ENCODE results near the gene CLIC5.
A peak's percentile ranks its signal among the peaks of the same experiment; 100 is the strongest.

The CLIC5 gene

GRCh38 chr6:45991189-45991588 is 24.5 kb downstream of the CLIC5 start:
- DNase-seq: no peak

- DNase-seq: no peak
Measured at GRCh38 chr6:45990162-45990561, 25.5 kb downstream of the CLIC5 start.

GRCh38 chr6:45988635-45989034 is 27.0 kb downstream of the CLIC5 start:
- DNase-seq: no peak

GRCh38 chr6:45987856-45988255 is 27.8 kb downstream of the CLIC5 start:
- no peak for DNase-seq

- DNase-seq: no peak
Measured at GRCh38 chr6:45986746-45987274, 28.9 kb downstream of the CLIC5 start.

- no peak for DNase-seq
Measured at GRCh38 chr6:45984788-45985425, 30.8 kb downstream of the CLIC5 start.

GRCh38 chr6:45984347-45984746 is 31.3 kb downstream of the CLIC5 start:
- no peak for DNase-seq

- DNase-seq: no peak
Measured at GRCh38 chr6:45983062-45983461, 32.6 kb downstream of the CLIC5 start.

- DNase-seq: no peak
Measured at GRCh38 chr6:45982280-45983036, 33.2 kb downstream of the CLIC5 start.

GRCh38 chr6:45981046-45981445 is 34.6 kb downstream of the CLIC5 start:
- no peak for DNase-seq

- no peak for DNase-seq
Measured at GRCh38 chr6:45979311-45979710, 36.3 kb downstream of the CLIC5 start.

- DNase-seq: no peak
Measured at GRCh38 chr6:45974596-45974995, 41.1 kb downstream of the CLIC5 start.

GRCh38 chr6:45972795-45973503 is 42.7 kb downstream of the CLIC5 start:
- no peak for DNase-seq

GRCh38 chr6:45971287-45971686 is 44.4 kb downstream of the CLIC5 start:
- DNase-seq: no peak

GRCh38 chr6:45970326-45970725 is 45.3 kb downstream of the CLIC5 start:
- peak; percentile 15 for DNase-seq

GRCh38 chr6:45969883-45970282 is 45.8 kb downstream of the CLIC5 start:
- DNase-seq: no peak

GRCh38 chr6:45969026-45969425 is 46.6 kb downstream of the CLIC5 start:
- no peak for DNase-seq

- no peak for DNase-seq
Measured at GRCh38 chr6:45967363-45967762, 48.3 kb downstream of the CLIC5 start.

- DNase-seq: no peak
Measured at GRCh38 chr6:45966797-45967196, 48.9 kb downstream of the CLIC5 start.

GRCh38 chr6:45966340-45966739 is 49.3 kb downstream of the CLIC5 start:
- DNase-seq: no peak

GRCh38 chr6:45965792-45966191 is 49.9 kb downstream of the CLIC5 start:
- no peak for DNase-seq

- DNase-seq: peak; percentile 42
Measured at GRCh38 chr6:45965007-45965406, 50.7 kb downstream of the CLIC5 start.

GRCh38 chr6:45964300-45964699 is 51.4 kb downstream of the CLIC5 start:
- DNase-seq: no peak

GRCh38 chr6:45963896-45964295 is 51.8 kb downstream of the CLIC5 start:
- DNase-seq: no peak
